Cardiac septum (tissue), 1 donor: ENCODE results near the gene ATRIP. TPM values are rescaled to one million over a fixed set of nuclear protein-coding genes. Genes with fewer than 3 reads are reported as not detected.
A peak's percentile ranks its signal among the peaks of the same experiment; 100 is the strongest.
"Not testable (repeated sequence)": the region's sequence is repeated elsewhere in the genome, so short reads cannot be mapped to it uniquely, and the experiment has no call there.

Experiments used
- DNase-seq: peaks from one replicate; pipeline ENCODE4 v3.0.0-alpha.2; 2020; ENCODE audit warnings: low spot score
- intact Hi-C: fragments of 100-400 bp; cut with DNase I; formaldehyde crosslinking; loops from one replicate; pipeline ENCODE4 v1.14.0; 2022
- long read RNA-seq: library from polyadenylated mRNA; unstranded; transcript quantifications from one replicate; pipeline ENCODE4 v2.0.0, GENCODE V29; 2021
- total RNA-seq: library from RNA; stranded (reverse); fragmentation: NEBNext Ultra II Directional; extraction: Animal tissue kit (Norgen Biotek cat#: 25700); gene quantifications from one replicate; pipeline ENCODE4 v1.2.1, GENCODE V29; 2021
- donor health status: DM: no; HTN: no; CAD: no.

ATRIP gene
- total RNA-seq = 4.1 TPM
- long read RNA-seq, full-length matches to known transcripts = 5 of 5 reads
- long read RNA-seq, partial matches to known transcripts = 0 of 5 reads
- long read RNA-seq, other reads (novel, unspliced or antisense) = 0 of 5 reads

DNA sequence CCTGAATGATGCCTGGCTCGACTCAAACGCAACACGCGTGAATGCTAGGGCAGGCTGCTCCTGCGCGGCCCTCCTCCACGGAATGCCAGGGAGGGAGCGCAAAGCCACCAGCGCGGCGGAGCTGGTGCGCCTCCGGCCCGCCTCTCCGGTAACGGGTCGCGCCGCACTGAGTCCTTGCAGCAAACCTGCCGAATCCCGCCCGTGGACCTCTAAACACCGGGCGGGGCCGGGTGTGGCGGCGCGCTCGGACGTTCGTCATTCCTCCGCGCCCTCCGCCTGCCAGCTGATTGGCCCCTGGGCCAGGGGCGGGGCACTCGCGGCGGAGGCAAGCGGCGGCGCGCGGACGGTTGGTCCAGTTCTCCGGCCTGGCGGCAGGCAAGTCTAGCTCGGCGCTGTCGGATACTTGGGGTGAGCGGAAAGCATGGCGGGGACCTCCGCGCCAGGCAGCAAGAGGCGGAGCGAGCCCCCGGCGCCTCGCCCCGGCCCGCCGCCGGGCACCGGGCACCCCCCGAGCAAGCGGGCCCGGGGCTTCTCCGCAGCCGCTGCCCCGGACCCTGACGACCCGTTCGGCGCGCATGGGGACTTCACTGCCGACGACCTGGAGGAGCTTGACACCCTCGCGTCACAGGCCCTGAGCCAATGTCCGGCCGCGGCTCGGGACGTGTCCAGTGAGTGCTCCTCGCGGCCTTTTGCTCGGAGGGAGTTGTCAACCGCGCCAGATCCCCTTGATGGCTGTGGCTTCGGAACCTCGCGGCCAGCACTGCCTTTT is at the start of gene ATRIP:
TSS of gene ATRIP (plus strand) at position 313 of the 769 bp plus-strand sequence. CDS start at position 422, 109 bp downstream.
- DNase-seq = peak; percentile 95
- intact Hi-C loops = no loop called here

DNA sequence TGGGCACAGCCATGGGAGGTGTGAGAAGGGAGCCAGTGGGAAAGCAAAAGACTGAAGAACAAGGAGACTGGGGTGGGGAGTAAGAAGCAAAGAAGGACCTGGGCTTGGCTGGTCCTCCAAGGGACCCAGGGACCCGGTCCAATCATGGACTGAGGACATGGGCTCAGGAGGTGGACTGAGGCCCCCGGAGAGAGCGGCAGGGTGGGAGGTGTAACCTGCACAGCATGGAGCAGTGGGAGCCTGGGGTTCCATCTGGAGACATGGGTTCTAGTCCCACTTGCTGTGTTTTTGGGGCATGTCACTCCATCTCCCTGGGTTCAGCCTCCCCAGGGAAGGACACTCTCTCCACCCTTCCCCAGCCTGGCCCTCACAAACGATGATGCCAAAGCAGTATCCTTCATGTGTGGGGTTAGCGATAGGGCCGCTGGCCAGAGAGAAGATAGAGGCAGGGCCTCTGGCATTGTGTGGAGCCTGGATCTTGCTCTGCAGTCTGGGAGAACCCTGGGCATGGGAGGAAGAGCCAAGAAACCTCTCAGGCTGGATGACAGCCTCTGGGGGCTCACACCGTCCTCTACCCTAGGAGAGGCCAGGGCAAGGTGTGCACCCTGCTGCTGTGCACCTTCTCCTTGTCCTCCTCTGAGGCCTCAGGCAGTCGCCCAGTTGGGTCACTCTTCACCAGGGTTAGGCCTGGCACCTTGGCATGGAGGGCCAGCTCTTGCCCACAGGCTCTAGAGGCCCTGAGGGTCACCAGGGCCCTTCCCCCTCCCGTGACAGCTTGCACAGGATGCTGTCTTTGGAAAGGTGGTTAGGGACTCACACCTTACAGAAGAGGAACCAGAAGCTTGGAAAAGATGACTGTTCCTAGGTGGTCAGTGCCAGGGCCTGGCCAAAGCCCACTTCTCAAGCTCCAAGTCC is 48.5 kb upstream of the ATRIP start:
- peak; percentile 74 for DNase-seq
- intact Hi-C loops = no loop called here

DNA sequence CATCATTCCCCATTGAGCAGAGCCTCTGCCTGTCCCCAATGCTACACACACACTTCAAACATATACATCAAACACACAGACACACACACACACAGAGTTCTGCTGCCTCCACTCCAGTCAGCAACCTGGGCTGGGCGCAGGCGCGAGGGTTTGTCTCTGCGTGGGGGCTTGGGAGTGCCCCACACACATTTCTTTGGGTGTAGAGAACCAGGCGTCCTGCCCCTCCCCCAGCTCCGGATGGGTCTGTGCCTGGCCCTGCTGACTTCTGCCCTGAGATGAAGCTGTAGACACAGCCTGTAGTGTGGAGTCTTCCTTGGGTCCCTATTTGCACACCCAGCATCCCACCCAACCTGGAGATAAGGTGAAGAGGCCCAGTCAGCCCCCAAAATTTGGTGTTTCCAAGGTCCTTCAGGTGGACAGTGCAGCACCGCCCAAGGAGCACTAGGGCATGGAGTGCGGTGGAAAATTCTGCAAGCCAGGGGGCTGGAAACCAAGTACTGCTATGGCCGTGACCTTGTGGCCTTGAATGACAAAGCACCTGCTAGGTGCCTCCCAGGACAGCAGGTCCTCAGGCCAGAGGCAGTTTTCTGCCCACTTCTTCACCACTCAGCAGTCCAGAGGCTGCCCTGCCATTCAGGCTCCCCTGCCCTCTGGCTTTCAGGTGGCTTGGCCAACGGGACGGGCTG is 47.7 kb upstream of the ATRIP start:
- peak; percentile 65 for DNase-seq
- intact Hi-C loops = no loop called here

DNA sequence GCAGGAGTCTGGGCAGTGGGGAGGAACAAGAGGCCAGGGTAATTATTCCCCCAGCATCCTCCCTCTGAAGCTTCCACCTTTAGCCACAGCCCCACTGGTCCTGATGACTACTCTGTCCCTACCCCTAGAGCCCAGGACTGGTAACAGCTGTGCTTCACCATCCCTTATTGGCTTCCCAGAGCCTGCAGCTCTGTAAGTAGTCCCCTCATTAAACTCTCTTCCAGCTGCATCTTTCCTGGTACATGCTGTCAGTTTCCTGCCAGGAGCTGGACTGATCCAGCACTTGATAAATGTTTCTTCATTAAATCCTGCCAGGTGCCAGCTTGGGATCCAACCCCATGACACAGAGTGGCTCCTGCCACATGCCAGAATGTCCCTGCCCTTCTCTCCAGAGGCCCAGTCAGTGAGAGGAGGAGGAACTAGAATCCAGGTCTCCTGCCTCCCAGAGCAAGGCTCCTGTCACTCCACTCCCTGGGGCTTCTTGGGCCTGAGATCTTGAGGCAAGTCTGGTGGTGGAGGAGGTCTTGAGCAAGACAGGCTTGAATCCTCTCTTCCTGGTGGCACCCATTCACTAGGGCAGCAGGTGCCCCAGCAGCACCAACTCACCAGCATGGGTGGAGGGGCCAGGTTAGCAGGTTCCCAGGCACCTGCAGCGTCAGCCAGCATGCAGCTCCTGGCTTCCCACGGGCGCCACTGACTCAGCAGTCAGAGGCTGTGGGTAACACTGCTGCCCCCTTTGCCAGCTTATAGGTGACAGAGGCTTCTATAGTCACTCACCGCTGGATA is 47.0 kb upstream of the ATRIP start:
- intact Hi-C loops = loop anchor here (5.0 kb wide), 1 partner anchor 148 kb away; no protein-coding TSS in a partner anchor
- DNase-seq = peak; percentile 58

DNA sequence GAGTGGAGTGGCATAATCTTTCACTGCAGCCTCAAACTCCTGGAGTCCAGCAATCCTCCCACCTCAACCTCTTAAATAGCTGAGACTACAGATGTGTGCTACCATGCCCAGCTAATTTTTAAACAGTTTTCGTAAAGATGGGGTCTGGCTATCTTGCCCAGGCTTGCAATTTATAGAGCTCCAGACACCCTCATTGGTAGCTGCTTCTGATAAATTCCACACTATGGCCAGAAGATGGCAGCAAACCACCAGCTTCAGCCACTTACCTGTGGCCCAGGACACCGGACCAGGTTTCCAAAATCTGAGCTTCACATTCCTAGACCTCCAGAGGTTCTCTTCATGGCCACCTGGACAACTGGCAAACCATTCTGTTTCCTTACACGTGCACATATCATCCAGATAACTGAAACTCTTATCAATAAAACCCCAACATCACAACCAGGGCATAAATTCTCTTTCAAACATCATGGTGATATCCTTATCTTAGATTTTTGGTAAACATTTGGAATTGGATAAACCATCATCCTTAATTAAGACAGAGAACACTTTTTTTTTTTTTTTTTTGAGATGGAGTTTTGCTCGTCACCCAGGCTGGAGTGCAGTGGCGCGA is 45.6 kb upstream of the ATRIP start:
- intact Hi-C loops = loop anchor here (1.0 to 5.0 kb wide), 2 partner anchors 35 to 146 kb away; no protein-coding TSS in a partner anchor
- DNase-seq = peak; percentile 75

DNA sequence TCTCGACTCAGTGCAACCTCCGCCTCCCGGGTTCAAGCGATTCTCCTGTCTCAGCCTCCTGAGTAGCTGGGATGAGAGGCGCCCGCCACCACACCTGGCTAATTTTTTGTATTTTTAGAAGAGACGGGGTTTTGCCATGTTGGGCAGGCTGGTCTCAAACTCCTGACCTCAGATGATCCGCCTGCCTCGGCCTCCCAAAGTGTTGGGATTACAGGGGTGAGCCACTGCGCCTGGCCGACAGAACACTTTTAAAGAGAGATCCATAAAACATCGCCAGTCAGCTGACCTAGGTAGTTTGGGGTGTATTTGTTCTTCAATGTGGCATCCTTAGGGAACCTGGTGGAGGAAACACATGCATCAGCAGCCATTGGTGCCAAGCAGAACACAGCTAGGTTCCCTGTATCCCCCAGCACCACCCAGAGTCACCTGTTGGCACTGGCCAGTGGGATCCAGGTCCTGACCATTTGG is 45.1 kb upstream of the ATRIP start:
- intact Hi-C loops = loop anchor here (1.0 to 5.0 kb wide), 2 partner anchors 35 to 146 kb away; no protein-coding TSS in a partner anchor
- not testable (repeated sequence) for DNase-seq

DNA sequence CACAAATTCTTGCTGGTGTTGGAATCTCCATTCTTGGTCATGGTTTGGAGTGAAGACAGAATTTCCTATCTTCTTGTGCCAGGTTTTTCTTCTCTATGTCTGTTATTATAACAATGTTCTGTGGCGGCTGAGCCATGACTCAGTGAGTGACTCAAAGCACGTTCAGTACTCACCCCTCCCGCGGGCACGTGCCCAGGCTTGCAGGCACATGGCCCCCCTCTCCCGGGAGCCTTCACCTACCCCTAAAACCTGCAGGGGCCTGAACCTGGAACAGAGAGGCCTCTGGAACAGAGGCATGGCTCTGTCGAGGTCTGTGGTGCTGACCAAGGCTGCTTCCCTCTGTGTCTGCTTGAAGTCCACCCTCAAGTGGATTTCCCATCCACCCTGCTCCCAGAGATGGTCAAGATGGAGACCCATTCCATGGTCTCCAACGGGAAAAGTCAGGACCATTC is 44.2 kb upstream of the ATRIP start:
- intact Hi-C loops = loop anchor here (5.0 kb wide), 1 partner anchor 145 kb away; no protein-coding TSS in a partner anchor
- DNase-seq = peak; percentile 75

DNA sequence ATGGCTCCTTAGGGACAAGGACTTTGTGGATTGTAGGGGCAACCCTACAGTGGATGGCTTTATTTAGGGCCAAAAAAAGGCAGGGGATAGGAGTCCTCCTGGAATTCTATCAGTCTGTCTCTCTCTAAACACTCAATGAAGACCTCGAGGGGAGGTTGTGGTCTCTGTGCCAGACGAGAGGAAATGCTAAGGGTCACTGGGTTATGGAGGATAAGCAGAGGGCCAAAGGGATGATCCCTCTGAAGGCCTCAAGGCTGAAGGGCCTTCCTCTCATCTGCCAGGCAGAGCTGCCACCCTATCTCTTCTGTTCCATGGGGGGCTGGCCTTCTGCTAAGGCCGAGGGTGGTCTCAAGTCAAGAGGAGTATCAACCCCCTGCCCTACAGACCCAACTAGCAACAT is 43.6 kb upstream of the ATRIP start:
- no peak for DNase-seq
- intact Hi-C loops = loop anchor here (5.0 kb wide), 1 partner anchor 144 kb away; no protein-coding TSS in a partner anchor

DNA sequence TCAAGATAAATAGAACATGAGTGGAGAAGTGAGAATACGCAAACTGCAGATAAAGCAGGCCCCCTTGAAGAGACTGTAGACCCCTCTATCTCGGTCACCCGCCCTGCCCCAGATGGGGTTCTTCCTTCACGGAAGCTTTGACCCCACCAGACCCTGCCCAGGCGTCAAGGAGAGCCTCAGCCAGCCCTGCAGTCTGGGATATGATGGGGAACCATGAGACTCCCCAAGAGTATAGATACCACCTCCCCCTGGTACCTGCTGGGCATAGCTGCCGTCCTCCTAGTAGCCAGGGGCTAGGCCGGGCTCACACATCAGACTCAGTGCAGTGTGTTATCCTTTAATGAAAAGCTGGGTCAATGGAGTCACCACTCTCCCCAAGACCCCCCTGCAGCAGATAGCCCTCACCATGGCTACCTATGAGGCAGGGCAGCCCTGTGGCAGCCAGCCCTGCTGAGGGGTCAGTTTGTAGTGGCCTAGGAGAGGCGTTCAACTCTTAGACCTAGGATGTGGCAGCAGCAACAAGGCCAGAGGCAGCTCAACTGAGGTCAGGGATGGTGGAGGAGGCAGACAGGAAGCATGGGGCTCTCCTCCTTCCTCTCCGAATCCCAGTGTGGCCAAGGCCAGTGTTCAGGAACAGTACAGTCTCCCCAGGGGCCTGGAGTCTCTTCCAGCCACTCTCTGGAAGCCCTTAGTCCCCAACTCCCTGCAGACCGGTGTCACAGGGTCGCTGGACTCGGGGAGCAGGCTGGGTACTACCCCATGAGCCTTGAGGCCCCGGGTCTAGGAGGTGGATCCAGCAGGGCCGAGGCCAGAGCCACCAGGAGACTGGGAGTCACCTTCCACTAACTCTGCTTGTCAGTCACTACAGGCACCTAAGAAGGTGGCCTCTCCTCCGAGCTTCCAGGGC is 42.8 kb upstream of the ATRIP start:
- peak; percentile 63 for DNase-seq
- intact Hi-C loops = loop anchor here (5.0 kb wide), 1 partner anchor 144 kb away; no protein-coding TSS in a partner anchor

DNA sequence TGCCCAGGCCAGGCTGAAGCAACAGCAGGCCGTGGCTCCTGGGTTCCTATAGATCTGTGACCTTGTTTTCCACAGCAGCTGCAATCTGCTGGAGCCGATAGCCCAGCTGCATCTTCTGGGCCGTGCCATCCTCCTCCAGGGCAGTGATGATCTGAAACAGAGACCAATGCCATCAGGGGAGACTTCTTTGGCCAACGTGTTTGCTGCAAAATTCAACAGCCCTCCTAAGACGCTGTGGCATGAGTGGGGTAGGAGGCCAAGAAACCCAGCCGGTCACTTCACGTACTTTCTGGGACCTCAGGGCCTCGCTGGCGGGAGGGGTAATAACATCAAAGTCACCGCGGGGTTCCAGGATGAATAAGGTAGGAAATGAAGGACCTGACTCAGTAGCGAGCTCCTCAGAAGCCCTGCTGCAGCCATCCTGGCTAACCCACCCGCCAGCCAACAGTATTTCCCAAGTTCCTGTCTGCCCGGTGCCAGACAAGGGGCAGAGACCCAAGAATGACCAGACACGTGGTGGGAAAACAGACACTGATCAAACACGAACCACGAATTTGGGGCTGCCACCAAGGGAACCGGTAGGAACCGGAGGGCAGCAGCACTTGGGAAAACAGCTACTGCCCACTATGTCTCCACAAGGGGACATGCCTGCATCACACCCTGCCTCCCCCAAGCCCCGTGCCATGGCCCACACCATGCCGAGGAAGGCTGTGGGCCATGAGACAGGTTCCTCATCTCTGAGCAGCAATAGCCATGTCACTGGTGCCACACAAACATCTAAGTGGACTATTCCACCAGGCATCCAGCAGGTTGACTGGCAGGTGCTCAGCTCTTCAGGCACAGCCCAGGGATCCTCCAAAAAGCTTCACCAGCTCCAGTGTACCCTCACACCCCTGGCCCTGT is 41.8 kb upstream of the ATRIP start:
- DNase-seq = no peak
- intact Hi-C loops = loop anchor here (5.0 kb wide), 1 partner anchor 143 kb away; no protein-coding TSS in a partner anchor

DNA sequence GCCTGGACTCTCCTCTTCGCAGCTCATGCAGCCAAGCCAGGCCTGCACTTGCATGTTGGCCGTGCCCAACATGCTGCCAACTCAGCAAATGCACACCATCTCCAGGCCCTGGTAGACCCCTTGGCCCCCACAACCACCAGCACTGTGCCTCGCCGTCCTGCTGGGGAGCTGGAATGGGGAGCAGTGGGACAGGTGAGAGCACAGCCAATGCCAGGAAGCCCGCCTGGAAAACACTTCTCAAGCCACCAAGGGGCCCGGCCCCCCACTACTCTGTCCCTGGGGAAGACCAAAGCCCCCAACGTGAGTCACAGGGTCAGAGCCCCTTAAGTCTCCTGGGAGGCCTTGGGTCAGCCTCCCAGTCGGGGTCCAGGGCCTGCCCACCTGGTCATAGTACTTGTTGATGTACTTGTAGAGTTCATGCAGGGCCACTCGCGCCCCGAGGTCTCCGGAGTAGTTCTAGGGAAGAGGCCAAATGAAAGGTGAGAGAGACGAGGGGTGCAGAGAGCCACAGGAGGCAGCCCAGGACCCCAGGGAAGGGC is 41.1 kb upstream of the ATRIP start:
- DNase-seq = peak; percentile 71

DNA sequence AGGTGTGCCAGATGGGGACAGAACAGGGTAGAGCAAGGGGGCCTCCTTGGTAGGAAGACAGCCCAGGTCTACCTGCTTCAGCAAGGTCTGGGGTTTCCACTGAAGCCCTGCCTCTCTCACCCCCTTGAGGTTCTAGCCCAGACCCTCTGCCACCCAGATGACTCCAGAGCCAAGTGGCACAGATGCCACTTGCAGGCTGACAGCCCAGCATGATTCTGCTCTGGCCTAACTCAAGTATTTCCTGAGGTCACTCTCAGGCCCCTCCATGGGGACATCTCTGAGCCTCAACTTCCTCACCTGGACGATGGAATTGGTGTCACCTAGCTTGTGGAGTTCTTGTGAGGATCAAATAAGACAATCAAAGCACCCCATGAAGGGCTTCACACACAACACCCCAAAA is 40.6 kb upstream of the ATRIP start:
- intact Hi-C loops = no loop called here

More for the DNA sequence above, 41.1 kb upstream of the ATRIP start:
- intact Hi-C loops = no loop called here

DNA sequence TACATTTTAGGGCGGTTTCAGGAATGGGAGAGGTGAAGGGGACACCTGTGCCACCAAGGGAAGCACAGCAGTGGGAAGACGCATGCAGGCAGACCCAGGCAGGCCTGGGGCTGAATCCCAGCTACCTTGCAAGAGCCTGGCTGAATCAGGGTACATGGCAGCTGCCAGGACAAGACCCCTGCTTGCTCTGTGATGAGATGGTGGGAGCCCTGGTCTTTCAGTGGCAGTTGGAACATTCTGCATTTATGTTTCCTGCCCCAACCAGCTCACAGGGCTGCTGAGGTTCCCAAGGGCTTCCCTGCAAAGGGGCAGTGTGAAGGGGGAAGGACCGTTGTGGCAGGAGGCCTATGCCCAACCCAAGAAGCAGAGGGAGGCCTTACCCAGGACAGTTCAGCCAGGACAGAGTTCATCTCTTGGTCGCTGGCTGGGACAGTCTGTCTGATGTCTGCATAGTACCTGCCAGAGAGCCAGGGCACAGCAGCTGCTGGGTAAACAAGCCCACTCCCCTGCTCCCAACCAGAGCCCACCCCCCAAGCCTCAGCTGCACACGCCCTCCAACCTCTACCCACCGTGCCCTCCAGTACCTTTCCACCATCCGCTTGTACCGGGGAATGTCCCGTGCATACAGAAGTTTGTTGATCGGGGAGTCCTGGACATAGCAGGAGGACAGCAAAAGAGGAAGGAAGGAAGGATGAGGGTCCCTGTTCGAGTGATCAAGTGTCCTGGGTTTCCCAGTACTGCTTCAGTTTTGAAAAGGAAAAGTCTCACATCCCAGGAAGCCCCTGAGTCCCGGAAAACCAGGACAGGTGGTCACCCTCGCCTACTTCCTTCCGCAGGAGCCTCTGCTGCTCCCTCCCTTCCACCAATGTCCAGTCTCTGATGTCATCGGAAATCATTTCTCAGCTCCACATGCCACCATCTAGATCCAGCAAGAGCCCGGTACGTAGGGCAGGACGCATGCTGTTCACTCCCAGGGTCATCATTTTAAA is 39.8 kb upstream of the ATRIP start:
- DNase-seq = peak; percentile 66
- intact Hi-C loops = no loop called here

More for the DNA sequence above, 40.6 kb upstream of the ATRIP start:
- no peak for DNase-seq

DNA sequence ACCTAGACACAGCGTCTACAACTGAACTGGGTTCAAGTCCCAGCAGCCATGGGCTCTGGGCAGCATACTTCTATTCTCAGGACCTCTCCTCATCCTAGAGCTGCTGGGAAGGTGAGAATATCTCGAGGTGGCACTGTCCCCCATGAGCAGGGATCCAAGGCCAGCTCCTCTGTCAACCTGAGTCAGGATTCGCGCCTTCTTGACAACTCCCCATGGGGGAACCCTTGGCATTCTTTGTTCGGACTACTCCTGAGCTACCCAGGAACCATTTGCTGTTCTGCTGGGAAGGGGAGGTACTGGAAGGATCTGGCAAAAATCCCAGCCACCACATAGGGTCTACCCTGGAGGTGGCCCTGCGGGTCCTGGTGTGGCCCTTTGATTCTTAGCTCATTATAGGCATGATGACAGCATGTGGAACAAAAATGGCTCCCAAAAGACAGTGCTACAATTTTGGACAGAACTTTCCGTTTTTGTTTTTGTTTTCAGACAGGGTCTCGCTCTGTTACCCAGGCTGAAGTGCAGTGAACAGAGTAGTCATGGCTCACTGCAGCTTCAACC is 38.9 kb upstream of the ATRIP start:
- intact Hi-C loops = no loop called here
- no peak for DNase-seq
